Stimulated activated CD8-positive, alpha-beta memory T cell treated with anti-CD3 and anti-CD28 coated beads, Interleukin-15, amount 100 ng/mL, for 4 hours (primary cell): ENCODE data around the gene TLR5.

Experiments used
- DNase-seq, 2 donors: peaks; one replicate each; pipeline ENCODE4 v3.0.0-alpha.2; 2020; ENCODE audit warnings: low read depth in 2 of 2

TLR5 gene

DNA sequence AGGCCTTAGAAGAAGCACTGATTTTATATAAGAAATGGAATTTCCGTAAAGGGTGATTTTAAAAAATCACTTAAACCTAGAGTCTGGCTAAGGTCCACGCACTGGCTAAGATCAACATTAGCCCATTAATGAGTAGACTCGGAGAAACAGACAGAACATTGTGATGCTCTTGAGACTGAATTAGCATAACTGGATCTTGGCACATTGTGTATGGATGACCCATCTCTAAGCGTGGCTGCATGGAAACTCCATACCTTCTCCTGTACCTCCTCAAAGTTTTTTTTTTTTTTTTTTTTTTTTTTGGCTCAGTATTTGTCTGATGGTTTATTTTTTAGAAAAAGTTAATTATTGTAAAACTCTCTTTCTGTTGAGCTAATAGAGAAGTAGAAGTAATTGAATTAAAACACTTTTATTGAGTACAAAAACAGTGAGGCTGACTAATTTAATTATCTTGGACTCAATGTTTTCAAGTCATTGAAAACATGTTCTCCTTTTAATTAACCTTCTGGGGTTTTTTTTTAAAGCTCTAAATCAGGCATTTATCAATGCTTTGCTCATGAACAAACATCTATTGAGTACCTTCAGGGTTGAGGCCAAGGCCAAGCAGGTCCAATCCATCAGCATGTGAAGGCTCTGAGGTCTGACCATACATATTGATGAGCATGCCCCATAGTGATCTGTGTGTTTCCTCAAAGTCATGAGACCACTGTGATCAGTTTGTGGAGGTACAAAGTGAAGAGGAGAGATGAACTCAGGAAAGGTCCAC lies 74.0 kb downstream of the TLR5 start:
- no peak for DNase-seq

- no peak for DNase-seq
Measured at GRCh38 chr1:223067914-223068313, 75.1 kb downstream of the TLR5 start.

GRCh38 chr1:223066415-223066814 lies 76.6 kb downstream of the TLR5 start:
- no peak for DNase-seq

DNA sequence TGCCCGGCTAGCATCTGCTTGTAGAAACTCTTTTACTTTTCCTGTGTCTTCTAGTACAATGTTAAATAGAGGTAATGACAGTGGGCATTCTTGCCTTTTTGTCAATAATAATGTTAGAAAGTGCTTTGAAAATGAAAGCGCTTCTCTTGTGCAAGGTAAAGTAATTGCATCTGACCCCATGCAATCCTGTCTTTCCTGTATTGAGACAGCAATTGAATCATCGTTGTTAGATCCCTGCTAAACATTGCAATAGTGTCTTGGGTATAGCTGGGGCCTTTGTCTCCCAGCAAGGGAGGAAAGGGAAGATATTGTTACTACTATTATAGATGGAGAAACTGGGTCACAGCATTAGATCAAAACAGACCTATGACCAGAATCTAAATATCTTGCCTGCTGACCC lies 80.9 kb downstream of the TLR5 start:
- no peak for DNase-seq

- DNase-seq, result no peak
Measured at GRCh38 chr1:223059526-223059925, 83.5 kb downstream of the TLR5 start.
